ENCODE results near the gene SGCD. TPM values are rescaled to one million over a fixed set of nuclear protein-coding genes. Genes with fewer than 3 reads are reported as not detected.

Gene SGCD
- total RNA-seq, 2 experiments from 2014 or later: not detected

- Mint-ChIP-seq H3K9me3 (peaks cover 9% of the 10 kb centered on the region), H3K4me1 (ENCODE audit: low read depth) (no peaks in the 10 kb centered on the region), H3K36me3 (ENCODE audit: low read depth) (peaks cover 3% of the 10 kb centered on the region), H3K4me3 (no peak overlapping the region), H3K27me3 (peaks cover 14% of the 10 kb centered on the region), H3K27ac (no peak overlapping the region)
- DNase-seq (no peak), ATAC-seq (no peak)
- CTCF ChIA-PET: no interaction called here
- intact Hi-C loops (cut with micrococcal nuclease): no loop called here
- TF ChIP-seq CTCF (IDR thresholded peaks at IDR 0.05): no peak
- POLR2A ChIA-PET: interaction anchor here (0.6 kb wide), 1 partner anchor 325 kb away, joined by 3 read pairs; no protein-coding TSS in a partner anchor
Measured at GRCh38 chr5:156515121-156515520, 188.2 kb downstream of the SGCD start.

DNA sequence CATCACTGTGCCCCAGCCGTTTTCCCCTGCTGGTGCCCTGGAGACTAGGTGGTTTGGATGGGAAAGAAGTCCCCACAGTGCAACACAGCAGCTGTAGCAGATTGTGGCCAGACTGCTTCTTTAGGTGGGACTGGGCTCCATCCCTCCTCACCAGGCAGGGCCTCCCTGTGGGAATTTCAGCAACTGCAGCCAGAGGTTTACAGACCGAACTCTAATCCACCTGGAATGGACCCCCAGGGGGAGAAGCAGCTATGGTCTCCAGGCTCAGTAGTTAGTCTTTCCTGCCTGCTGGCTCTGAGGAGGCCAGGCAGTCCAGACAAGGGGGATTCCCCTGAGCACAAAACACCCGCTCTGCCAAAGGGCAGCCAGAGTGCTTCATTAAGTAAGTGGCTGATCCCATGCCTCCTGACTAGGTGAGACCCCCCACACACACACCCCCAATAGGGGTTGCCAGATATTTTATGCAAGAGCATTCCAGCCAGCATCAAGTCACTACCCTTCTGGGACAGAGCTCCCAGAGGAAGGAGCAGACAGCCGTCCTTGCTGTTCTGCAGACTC, 188.9 kb downstream of the SGCD start:
- peaks cover 9% of the 10 kb centered on the region for H3K9me3 Mint-ChIP-seq
- ATAC-seq (no peak), DNase-seq (no peak)
- H3K27ac Mint-ChIP-seq: no peak overlapping the region
- H3K27me3 Mint-ChIP-seq: peaks cover 14% of the 10 kb centered on the region
- H3K4me3 Mint-ChIP-seq: no peak overlapping the region
- H3K36me3 Mint-ChIP-seq (ENCODE audit: low read depth): peaks cover 3% of the 10 kb centered on the region
- intact Hi-C loops (cut with micrococcal nuclease): no loop called here
- no peaks in the 10 kb centered on the region for H3K4me1 Mint-ChIP-seq (ENCODE audit: low read depth)
- POLR2A ChIA-PET: no interaction called here
- CTCF ChIA-PET: no interaction called here
- TF ChIP-seq CTCF (IDR thresholded peaks at IDR 0.05): no peak

DNA sequence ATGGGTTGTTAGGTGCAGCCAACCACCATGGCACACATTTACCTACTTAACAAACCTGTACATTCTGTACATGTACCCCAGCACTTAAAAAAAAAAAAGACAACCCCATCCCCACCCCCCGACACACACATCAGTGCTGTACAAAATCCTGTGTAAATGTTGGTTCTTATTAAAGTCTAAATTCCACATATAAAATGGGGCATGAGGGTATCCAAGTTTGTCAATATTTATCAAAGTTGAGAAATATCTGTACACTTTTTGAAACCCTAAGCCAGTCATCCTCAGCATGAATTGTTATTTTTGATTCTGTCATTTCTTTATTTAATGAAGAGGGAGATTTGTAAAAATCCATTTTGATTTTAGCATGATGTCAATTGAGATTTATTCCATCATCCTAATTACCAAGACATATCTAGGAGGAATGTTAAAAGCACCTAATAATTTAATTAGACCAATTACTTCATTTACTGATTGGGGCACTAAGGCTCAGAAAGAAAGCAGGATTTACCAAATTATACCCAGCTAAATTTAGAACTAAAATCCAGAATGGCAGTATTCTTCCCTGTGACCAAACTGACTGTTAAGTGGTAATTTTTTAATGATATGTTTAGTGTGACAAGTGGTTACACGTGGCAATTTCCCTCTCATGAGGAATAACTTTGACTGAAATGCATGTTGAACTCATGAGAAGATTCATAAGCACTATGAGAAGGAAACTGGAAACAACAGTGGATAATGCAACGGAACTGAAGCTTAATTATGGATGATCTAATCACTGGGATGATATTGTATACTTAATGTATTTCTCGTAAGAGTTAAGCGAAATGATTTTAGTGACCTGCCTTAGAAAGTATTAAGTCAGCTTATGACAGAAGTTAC, 195.9 kb downstream of the SGCD start:
- no peak for ATAC-seq

DNA sequence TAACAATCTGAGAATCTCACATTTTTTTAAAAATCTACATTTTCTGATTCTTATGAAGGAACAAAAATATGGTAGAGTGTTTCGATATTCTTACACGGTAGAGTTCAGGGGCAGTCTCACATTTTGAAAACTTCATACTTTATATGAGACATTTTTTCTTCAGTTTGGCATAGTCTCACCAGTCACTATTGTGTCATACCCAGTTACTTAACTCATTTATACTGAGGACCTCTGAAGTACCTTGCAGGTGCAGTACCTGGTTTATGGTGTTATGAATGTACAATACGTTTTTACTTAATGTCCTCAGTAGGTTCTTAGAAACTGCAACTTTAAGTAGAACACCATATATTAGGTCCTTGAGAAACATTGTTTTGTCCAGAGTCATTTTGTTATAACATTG, 196.6 kb downstream of the SGCD start:
- no peak for TF ChIP-seq CTCF (IDR thresholded peaks at IDR 0.05)
- H3K27ac Mint-ChIP-seq: no peak overlapping the region
- no peaks in the 10 kb centered on the region for H3K36me3 Mint-ChIP-seq (ENCODE audit: low read depth)
- CTCF ChIA-PET: no interaction called here
- no peaks in the 10 kb centered on the region for H3K4me1 Mint-ChIP-seq (ENCODE audit: low read depth)
- no peak overlapping the region for H3K4me3 Mint-ChIP-seq
- H3K27me3 Mint-ChIP-seq: peaks cover 4% of the 10 kb centered on the region
- DNase-seq: no peak
- POLR2A ChIA-PET: no interaction called here
- intact Hi-C loops (cut with micrococcal nuclease): no loop called here
- H3K9me3 Mint-ChIP-seq: peaks cover 4% of the 10 kb centered on the region
- no peak for ATAC-seq

More for the DNA sequence above, 195.9 kb downstream of the SGCD start:
- ChIA-PET CTCF (no interaction called here), POLR2A (no interaction called here)
- DNase-seq: no peak
- peaks cover 6% of the 10 kb centered on the region for H3K27me3 Mint-ChIP-seq
- no peak overlapping the region for H3K27ac Mint-ChIP-seq
- no peak for TF ChIP-seq CTCF (IDR thresholded peaks at IDR 0.05)
- peaks cover 8% of the 10 kb centered on the region for H3K9me3 Mint-ChIP-seq
- no peaks in the 10 kb centered on the region for H3K36me3 Mint-ChIP-seq (ENCODE audit: low read depth)
- intact Hi-C loops (cut with micrococcal nuclease): no loop called here
- H3K4me1 Mint-ChIP-seq (ENCODE audit: low read depth): no peaks in the 10 kb centered on the region
- no peak overlapping the region for H3K4me3 Mint-ChIP-seq

Measured in activated CD8-positive, alpha-beta T cell treated with anti-CD3 and anti-CD28 coated beads for 36 hours (primary cell).